ENCODE measurements around the gene S100Z.
"Not testable (repeated sequence)": the region's sequence is repeated elsewhere in the genome, so short reads cannot be mapped to it uniquely, and the experiment has no call there.

Gene S100Z

DNA sequence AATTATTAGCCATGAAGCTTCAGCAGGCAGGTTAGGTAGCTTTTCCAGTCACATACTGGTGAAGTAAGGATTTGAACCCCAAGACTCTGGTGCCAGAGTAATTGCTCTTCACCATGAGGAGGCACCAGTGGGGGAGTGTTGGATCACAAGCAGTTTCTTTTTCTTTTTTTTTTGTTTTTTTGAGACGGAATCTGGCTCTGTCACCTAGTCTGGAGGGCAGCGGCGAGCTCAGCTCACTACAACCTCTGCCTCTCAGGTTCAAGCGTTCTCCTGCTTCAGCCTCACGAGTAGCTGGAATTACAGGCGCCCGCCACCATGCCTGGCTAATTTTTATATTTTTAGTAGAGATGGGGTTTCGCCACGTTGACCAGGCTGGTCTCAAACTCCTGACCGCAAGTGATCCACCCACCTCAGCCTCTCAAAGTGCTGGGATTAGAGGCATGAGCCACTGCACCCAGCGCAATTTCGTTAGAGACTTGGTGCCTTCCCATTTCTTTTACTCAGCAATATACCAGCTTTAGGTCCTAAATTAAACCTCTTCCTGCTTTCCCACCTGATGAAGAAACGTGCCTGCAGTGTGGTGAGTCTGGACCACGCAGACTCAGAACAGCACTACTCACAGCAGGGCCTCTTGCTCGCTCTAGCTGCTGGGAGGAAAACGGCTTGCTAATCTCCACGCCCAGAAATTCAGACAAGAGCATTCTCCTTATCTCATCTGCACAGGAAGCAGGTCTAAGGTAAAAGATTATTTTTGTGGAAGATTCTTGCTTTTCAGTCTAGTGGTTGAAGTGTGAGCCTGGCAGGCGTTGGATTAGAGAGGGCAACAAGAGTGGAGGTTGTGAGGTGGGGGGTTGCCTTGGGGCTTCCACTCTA, at the start of gene S100Z:
Gene S100Z (plus strand): TSS at position 596 of the 873 bp plus-strand sequence. CDS start 25,346 bp downstream, outside the sequence.
- DNase-seq, result peak; percentile 15

DNA sequence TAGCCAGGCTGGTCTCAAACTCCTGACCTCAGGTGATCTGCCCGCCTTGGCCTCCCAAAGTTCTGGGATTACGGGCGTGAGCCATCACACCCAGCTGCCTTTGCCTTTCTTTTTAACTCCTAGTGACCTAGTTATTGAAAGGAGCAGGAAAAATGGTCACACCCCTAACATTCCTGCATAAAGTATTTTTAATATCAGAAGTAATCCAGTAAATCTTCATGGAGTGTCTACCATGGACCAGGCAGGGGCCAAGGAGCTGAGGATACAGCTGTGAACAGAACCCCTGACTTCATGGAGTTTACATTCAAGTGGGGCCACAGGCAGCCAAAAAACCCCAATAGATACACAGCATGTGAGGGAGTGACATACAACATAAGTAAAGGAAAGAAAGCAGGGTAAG, 49.2 kb upstream of the S100Z start:
- DNase-seq, result no peak

DNA sequence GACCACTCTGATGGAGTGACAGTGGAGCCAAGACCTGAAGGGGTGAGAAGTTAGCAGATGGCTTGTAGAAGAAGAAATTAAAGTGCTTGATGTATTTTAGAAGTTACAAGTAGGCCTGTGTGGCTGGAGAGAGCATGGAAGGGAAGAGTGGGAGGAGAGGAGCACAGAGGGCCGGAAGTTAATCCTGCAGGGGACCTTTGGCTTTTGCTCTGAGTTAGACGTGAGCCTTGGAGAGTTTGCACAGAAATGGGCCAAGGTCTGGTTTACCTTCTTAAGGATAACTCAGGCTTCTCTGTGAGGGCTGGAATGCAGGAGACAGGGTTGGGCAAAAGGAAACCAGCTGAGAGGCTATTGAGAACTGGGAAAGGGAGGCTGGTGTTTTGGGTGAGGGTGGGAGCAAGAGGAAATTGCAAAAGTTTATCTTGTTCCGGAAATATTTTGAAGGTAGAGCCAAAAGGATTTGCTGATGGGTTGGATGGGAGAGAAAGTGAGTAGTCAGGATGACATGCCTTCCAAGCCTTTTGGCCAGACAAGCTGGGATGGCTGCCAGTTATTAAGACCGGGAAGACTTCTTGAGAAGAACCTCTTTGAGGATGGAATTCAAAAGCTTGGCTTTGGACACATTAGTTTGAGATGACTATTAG, 48.5 kb upstream of the S100Z start:
- no peak for DNase-seq

DNA sequence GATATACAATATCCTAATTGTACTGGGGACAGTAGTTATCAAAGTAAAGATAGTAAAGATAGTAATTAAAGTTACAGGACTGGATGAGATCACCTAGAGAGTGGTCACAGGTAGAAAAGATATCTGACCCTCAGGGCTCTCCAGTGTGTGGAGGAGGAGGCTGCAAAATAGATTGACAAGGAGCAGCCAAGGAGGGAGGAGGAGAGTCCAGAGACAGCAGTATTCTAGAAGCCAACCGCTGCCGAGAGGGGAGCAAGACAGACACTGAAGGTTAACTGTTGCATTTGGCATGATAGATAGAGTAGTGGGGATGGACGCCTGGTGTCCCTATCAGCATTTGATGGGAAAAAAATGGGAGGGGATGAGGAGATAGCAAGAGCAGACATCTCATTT, 48.0 kb upstream of the S100Z start:
- DNase-seq, result no peak

DNA sequence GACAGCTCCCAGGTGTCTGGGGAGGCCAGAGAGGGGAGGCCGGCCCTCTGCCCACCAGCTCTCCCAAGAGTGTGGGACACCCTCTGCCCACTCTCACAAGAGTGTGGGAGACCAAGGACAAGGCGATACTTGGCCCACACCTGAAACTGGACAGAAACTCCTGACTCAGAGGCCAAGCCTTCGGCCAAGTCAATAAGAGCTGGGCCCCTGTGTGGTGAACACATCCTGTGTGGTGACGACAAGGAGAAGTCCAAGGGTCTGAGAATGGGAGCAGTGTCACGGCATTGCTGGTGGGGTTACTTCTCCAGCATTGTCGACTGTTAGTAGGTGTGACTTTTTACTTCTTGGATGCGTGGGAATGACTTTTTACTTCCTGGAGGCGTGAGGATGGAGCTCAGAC, 45.5 kb upstream of the S100Z start:
- no peak for DNase-seq

DNA sequence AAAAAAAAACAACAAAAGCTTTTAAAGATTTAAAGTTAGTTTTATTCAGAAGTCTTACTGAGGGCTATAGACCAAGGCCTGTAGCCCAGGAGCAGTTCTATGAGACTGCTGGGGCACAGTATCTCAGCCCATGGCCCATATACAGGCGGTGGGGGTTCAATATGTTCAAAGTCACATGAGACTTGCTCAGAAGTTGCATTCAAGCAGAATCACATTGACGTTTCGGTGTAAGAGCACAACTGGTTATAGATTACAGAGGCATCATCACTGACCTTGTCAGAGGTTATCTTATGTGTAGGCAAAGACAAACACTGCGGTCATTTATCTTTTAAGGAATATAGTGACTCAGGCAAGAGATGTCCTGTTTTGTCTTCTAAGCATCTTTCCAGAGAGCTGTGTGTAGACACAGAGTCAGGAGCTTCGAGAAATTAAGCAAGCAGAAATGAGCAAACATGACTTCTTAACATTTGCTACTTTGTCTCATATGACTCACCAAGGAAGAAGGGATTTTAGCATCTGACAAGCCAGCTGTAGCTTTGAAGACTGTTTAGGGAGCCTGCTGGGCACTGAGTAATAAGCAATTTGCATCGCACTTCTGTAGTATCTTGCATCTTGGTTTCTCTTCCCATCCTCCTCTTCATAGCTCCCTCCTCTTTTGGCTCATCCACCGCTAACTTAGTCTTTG, 43.9 kb upstream of the S100Z start:
- no peak for DNase-seq

DNA sequence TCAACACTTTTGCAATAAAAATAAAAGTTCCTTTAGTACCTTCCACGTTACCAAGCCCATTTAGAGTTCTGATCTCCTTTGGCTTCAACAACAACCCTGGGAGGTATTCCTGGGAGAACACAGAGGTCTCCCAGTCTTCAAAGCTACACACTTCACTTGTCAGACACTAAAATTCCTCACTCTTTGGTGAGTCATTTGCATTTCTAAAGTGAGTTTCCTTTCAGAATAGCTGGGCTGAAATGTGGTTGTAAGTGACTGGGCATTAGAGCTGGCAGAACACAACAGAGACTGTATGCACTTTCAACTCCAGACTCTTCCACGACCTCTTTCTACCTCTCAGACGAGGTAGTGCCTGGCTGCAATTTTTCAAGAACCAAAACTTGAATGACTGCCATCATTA, 42.5 kb upstream of the S100Z start:
- DNase-seq, result no peak

DNA sequence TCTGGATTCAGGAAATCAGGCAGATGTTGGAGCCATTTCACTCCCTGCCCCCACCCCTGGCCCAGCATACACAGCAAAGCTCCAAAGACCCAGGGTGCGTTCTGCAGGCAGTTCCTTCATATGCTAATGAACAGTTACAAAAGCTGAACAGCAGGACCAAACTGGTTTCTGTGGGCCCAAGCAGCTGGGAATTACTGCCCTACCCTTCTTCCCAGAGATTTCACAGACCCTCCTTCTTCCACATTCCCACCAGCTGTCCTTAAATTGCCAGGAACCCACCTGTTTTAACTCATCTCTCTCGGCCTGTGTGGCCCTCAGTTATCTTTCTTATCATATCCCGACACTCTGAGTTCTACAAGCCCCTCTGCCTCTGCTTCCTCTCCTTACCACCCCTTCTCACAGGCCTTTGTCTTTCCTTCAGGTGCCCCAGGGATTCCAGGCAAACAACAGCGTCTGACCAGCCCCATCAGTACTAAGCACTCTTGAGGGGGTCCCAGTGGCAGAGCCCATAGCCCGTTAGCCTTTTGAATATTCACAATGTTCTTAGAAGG, 41.6 kb upstream of the S100Z start:
- no peak for DNase-seq

DNA sequence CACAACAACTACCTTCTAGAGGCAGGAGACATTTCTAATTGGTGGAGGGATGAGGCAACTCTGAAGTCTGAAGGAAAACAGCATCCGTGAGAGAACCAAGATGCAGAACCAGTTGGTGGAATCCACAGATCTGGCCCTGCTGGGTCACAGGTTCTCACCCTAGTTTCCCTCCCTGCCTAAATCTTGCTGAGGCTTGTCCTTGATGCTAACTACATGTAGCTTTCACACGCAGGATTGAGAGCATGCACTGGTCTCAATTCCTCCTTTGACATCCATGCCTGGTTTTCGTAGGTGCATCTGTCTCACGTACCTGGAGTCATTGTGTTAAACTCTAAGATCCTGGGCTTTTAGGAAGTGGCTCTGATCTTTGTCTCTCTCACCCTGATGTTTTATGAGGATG, 40.7 kb upstream of the S100Z start:
- no peak for DNase-seq

DNA sequence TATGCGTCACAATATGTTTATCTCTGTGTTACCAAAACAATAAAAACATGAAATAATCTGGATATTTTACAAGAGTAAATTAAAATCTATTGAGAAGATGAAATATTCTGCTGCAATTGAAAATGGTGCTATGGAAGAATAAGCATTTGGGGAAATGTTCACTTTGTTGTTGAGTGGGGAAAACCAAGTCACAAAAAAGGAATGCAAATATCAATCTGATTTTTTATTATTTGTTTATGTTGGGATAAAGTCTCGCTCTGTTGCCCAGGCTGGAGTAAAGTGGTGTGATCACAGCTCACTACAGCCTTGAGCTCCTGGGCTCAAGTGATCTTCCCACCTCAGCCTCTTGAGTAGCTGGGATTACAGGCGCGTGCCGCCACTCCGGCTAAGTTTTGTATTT, 39.6 kb upstream of the S100Z start:
- no peak for DNase-seq

DNA sequence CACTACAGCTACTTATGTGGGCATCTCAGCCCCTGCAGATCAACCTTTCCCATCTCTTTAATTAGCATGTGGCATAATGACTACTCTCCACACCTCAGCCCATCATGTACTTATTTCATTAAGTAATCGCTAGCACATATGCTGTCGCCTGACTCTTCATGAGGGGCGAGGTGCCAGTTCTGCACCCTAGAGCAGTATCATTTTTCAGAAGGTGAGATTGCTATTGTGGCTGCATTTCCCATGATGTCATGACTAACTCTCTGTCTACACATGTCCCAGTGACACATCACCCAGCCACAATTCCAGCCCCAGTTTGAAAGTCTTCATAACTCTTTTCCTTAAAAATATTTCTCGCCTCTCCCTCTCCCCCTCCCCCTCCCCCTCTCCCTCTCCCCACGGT, 38.6 kb upstream of the S100Z start:
- no peak for DNase-seq

DNA sequence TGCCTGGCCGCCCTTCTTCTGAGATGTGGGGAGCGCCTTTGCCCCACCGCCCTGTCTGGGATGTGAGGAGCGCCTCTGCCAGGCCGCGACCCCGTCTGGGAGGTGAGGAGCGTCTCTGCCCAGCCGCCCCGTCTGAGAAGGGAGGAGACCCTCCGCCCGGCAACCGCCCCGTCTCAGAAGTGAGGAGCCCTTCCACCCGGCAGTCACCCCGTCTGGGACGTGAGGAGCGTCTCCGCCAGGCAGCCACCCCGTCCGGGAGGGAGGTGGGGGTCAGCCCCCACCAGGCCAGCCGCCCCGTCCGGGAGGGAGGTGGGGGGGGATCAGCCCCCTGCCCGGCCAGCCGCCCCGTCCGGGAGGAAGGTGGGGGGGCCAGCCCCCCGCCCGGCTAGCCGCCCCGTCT, 37.6 kb upstream of the S100Z start:
- DNase-seq, result not testable (repeated sequence)

DNA sequence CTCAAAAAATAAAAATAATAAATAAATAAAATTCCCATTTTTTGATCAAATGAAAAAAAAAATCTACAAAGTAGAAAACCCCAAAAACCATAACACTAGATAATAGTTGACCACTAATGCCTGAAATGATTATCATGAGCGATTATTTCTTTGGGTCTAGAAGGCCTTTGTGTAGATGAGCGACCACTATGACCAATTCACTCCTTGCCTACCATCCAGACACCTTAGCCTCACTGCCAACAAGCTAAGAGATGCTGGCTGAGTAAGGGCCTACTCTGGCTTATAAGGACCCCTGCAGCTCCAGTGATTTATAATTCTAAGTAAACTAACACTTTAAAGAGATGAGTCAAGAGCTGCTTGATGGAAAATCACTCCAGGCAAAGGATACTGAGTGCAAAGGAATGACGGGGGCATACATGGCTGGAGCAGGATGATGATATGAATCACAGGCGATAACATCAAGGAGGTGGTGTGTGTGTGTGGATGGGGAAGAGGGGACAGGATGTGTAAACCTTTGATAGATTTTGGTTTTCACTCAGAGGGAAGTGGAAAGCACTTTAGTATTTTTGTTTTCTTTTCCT, 35.7 kb upstream of the S100Z start:
- DNase-seq, result no peak

DNA sequence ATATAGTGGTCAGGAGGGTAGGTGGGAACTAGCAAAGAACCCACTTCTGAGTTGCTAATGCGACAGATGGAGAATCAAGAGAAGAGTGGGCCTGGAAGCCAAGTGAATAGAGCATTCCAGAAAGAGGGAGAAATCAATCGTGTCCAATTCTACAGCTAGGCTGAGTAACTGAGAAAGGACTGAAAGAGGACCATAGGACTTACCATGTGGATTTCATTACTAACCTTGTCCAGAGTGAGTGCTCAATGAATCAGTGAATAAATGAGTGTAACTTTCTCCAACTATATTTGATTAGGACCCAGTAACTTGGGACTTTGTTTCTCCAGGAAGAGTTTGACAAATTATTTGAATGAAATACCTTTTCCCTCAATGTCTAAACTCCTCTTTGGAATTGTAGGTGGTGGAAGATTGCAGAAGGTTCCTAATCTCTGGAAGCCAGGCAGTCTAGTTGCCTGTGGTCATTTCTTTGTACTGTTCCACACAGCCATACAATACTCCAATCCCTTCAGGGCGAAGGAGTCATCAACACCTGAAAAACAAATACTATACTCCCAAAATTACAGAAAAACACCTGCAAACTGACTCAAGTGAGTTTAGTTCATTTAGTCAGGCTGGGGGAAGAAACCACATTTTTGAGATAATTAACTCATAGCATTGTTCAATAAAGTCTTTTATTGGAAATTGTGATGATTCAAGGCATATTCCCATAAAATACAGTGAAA, 33.5 kb upstream of the S100Z start:
- DNase-seq, result no peak

DNA sequence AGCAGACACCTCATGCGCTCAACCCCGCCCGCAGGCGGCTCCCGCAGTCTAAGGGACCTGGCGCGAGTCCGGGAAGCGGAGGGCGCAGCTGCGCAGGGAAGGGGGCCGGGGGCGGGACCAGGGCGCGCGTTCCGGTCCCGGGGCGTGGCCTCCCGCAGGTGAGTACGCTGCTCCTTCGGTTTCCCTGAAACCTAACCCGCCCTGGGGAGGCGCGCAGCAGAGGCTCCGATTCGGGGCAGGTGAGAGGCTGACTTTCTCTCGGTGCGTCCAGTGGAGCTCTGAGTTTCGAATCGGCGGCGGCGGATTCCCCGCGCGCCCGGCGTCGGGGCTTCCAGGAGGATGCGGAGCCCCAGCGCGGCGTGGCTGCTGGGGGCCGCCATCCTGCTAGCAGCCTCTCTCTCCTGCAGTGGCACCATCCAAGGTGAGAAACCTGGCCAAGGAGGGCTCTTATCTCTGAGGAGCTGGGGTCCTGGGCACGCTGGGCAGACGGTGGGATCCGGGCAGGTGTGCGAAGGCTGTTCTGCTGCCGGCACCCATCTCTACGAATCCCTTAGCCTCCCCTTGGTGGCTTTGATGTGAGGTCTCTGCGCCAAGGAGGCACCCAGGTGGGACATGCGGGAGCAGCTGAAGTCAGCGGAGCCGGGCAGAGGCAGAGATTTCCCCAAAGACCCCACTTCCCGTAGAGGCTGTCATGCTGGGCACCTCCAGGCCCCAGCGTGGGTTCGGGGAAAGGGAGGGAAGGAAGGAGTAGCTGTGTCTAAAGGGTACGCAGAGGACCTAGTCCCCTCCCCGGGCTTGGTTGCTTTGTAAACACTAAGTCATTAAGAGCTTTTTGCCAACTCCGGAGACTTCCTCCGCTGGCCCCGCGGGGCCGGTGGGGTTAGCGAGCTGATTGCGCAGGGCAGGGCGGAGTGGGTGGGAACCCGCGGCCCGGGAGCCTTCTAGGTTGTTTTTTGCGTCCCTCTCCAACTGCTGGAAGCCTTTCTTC, 30.7 kb upstream of the S100Z start, which contains the start of gene F2RL1:
Gene F2RL1 (plus strand): TSS at position 187 of the 988 bp plus-strand sequence. CDS start 153 bp downstream, at position 340.
- DNase-seq, result peak; percentile 35

DNA sequence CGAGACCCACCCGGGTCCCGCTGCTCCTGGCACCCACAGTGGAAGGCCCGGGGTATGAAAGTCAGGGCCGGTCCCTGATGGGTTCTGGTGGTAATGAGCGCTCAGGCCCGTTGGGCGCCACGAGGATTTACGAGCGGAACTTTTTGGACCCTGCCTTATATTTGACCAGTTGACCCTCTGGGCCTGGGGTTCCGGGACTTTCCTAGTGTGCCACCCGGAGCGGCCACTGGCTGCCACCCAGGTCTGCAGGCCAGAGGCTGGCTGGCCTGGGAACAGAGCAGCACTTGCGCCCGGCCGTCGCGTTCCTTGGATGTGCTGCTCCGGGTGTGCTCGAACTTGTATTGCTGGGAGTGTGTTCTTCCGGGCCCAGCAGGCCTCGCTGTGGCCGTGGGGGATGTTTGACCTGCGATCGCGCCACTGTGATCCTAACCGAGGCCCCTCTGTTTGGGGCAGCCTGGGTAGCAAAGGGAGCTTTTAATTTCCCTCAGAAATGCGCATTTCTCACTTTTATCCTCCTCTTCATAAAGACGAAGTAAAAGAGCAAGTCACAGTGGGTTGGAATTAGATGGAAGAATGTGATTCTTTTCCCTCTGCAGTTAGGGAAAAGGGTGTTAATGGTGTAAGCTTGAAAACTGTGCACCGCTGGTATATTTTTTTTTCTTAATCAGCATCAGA, 29.8 kb upstream of the S100Z start:
- DNase-seq, result no peak

DNA sequence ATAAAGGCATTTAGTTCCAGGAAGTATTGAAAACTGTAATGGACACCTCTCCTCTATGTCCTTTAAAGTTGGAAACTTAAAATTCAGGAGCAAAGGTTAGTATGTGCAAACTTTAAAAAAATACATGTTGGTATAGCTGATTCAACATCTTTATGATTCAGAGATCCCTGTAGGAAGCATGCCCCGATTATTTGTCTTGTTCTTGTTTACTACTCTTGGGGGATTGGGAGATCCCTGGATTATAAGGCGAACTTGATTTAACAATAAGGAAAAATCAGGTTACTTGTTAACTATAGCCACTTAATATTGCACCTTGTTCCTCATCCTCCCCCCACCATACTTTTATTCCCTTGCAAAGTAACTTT, 29.3 kb upstream of the S100Z start:
- DNase-seq, result no peak

DNA sequence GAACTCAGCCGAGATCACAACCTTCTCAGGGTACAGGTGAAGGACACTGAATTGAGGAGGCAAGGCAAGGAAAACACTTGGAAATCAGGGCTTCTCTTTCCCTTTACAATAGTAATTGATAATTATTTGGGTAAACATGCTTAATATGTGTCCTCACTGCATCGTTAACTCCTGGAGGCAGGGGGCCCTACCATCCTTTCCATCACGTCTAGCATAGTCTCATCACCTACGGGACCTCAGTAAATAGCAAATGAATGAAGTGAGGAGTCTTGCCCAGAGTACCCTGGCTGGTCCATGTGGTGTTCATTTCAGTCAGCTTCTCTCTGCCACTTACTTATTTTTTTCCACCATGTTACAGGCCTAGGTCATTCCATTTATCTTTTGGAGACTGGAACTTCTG, 28.7 kb upstream of the S100Z start:
- DNase-seq, result no peak

DNA sequence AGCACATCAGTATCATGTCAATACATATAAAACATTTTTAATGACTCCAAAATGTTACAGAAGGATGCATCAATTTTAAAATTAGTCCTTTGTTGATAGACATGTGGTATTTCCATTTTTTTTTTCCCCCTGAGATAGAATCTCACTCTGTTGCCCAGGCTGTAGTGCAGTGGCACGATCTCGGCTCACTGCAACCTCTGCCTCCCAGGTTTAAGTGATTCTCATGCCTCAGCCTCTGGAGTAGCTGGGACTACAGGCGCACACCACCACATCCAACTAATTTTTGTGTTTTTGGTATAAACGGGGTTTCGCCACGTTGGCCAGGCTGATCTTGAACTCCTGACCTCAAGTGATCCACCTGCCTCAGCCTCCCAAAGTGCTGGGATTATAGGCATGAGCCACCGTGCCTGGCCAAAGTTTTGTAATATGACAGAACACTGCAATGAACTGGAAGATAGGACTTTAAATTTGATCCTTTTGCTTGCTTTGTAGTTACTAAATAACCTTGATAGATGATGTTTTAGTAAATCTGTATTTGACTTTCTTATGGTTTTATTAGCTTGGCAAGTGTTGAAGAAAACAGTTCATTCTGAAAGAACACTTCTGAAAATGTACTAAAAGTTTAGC, 27.6 kb upstream of the S100Z start:
- not testable (repeated sequence) for DNase-seq

DNA sequence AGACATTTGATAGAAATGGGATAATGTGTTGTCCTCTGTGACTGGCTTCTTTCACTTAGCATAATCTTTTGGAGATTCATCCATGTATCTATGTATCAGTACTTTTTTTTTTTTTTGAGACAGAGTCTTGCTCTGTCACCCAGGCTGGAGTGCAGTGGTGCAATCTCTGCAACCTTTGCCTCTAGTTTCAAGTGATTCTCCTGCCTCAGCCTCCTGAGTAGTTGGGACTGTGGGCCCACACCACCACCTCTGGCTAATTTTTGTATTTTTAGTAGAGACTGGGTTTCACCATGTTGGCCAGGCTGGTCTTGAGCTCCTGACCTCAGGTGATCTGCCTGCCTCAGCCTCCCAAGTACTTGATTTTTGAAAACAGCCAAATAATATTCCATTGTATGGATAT, 23.4 kb upstream of the S100Z start:
- not testable (repeated sequence) for DNase-seq

All from activated CD4-positive, alpha-beta T cell treated with anti-CD3 and anti-CD28 coated beads for 1 hour (primary cell).